Brain microvascular endothelial cell (primary cell): Measurements from ENCODE around the gene CDKN2C.

Source experiments
- DNase-seq: peaks from one replicate; pipeline ENCODE4 v3.0.0-alpha.2; 2020
- H3K27ac ChIP-seq: fragments of 250-450 bp; sonication (Bioruptor Pico); 2 replicates; pipeline ENCODE4 v1.5.1; 2020; ENCODE audit warnings: mild to moderate bottlenecking, moderate library complexity
- H3K27me3 ChIP-seq: fragments of 250-450 bp; sonication (Bioruptor Pico); replicated peaks from 2 replicates; pipeline ENCODE4 v1.5.1; 2020; ENCODE audit warnings: mild to moderate bottlenecking
- H3K36me3 ChIP-seq: fragments of 250-450 bp; sonication (Bioruptor Pico); replicated peaks from 2 replicates; pipeline ENCODE4 v1.5.1; 2020; ENCODE audit warnings: mild to moderate bottlenecking
- H3K4me3 ChIP-seq: 2 replicates; pipeline ENCODE4 v1.5.1; 2011; ENCODE audit warnings: low read depth, mild to moderate bottlenecking, control low read depth, low read length, moderate library complexity
- CTCF ChIP-seq: IDR thresholded peaks from 2 replicates; pipeline ENCODE4 v1.5.1; 2011; ENCODE audit warnings: low read depth, mild to moderate bottlenecking, moderate library complexity, low read length, control low read depth, inconsistent platforms; ENCODE audit errors: missing control alignments
- in situ Hi-C: cut with HindIII; loops from 2 replicates; pipeline ENCODE4 v1.10.0; 2017; ENCODE audit warnings: low sequenced_read_pairs, low pct_ligation_motif_present

Gene CDKN2C

DNA sequence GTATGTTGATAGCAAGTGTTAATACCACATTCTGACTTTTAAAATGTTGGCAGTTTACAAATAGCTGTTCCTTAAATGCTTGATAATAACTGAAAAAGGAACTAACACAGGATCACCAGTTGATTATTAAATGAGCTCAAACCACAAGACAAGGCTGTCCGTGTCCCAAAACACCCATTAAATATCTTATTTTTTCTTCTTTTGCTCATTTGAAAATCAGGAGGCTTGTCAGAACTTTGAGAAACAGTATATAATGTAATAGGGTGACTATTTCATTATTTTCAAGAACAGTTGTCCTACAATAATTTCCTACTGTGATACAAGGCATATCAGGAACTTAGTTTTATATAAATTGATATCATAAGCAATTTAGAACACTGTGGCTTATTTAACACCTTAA lies 2.7 kb downstream of the CDKN2C start:
- Histone ChIP-seq H3K4me3 (no peak overlapping the region), H3K36me3 (no peaks in the 10 kb centered on the region), H3K27ac (no peak overlapping the region), H3K27me3 (no peaks in the 10 kb centered on the region)
- no peak for TF ChIP-seq CTCF
- in situ Hi-C loops = no loop called here
- DNase-seq = no peak

DNA sequence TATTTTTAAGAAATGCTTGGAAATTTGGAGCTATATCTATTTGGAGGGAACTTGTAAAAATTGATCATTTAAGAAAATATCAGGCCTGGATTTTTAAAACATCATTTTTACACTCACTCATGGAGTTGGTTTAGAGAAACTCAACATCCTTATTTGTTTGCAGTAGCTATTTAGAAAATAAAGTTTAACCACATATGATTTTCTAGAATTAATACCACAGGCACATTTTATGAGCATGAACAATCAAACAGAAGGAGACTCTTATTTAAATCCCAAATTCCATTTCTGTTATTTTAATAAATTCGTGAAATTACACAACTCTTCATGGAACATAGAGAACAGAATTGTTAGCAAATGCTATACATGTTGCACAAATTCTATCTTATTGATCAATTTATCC lies 3.2 kb downstream of the CDKN2C start:
- Histone ChIP-seq H3K36me3 (no peaks in the 10 kb centered on the region), H3K4me3 (no peak overlapping the region), H3K27me3 (no peaks in the 10 kb centered on the region), H3K27ac (no peak overlapping the region)
- no peak for TF ChIP-seq CTCF
- no peak for DNase-seq
- in situ Hi-C loops = no loop called here

- Histone ChIP-seq H3K4me3 (no peak overlapping the region), H3K27ac (no peak overlapping the region), H3K36me3 (no peaks in the 10 kb centered on the region), H3K27me3 (no peaks in the 10 kb centered on the region)
- no peak for TF ChIP-seq CTCF
- DNase-seq = no peak
- in situ Hi-C loops = no loop called here
These were observed 4.0 kb downstream of the CDKN2C start for GRCh38 chr1:50973875-50974617.

- H3K36me3 ChIP-seq = no peaks in the 10 kb centered on the region
- no peaks in the 10 kb centered on the region for H3K27me3 ChIP-seq
- TF ChIP-seq CTCF = no peak
- H3K27ac ChIP-seq = no peak overlapping the region
- in situ Hi-C loops = no loop called here
- H3K4me3 ChIP-seq = no peak overlapping the region
- no peak for DNase-seq
These were observed 4.5 kb downstream of the CDKN2C start for GRCh38 chr1:50974618-50974935.

GRCh38 chr1:50975436-50975835 lies 5.4 kb downstream of the CDKN2C start:
- DNase-seq = no peak
- TF ChIP-seq CTCF = no peak
- Histone ChIP-seq H3K27me3 (no peaks in the 10 kb centered on the region), H3K4me3 (no peak overlapping the region), H3K36me3 (no peaks in the 10 kb centered on the region), H3K27ac (no peak overlapping the region)
- in situ Hi-C loops = no loop called here
